ENCODE results near the gene ENOSF1. TPM values are rescaled to one million over a fixed set of nuclear protein-coding genes. Genes with fewer than 3 reads are reported as not detected.

The ENOSF1 gene
- total and polyA plus RNA-seq, 2 of the 13 experiments (the other 11 are each of a cell fraction or from before 2014, with no cell fraction given), result 37.6 to 40.1 TPM

GRCh38 chr18:712401-713134, at the start of gene ENOSF1 (continued):
- TF ChIP-seq, protein P1, sequence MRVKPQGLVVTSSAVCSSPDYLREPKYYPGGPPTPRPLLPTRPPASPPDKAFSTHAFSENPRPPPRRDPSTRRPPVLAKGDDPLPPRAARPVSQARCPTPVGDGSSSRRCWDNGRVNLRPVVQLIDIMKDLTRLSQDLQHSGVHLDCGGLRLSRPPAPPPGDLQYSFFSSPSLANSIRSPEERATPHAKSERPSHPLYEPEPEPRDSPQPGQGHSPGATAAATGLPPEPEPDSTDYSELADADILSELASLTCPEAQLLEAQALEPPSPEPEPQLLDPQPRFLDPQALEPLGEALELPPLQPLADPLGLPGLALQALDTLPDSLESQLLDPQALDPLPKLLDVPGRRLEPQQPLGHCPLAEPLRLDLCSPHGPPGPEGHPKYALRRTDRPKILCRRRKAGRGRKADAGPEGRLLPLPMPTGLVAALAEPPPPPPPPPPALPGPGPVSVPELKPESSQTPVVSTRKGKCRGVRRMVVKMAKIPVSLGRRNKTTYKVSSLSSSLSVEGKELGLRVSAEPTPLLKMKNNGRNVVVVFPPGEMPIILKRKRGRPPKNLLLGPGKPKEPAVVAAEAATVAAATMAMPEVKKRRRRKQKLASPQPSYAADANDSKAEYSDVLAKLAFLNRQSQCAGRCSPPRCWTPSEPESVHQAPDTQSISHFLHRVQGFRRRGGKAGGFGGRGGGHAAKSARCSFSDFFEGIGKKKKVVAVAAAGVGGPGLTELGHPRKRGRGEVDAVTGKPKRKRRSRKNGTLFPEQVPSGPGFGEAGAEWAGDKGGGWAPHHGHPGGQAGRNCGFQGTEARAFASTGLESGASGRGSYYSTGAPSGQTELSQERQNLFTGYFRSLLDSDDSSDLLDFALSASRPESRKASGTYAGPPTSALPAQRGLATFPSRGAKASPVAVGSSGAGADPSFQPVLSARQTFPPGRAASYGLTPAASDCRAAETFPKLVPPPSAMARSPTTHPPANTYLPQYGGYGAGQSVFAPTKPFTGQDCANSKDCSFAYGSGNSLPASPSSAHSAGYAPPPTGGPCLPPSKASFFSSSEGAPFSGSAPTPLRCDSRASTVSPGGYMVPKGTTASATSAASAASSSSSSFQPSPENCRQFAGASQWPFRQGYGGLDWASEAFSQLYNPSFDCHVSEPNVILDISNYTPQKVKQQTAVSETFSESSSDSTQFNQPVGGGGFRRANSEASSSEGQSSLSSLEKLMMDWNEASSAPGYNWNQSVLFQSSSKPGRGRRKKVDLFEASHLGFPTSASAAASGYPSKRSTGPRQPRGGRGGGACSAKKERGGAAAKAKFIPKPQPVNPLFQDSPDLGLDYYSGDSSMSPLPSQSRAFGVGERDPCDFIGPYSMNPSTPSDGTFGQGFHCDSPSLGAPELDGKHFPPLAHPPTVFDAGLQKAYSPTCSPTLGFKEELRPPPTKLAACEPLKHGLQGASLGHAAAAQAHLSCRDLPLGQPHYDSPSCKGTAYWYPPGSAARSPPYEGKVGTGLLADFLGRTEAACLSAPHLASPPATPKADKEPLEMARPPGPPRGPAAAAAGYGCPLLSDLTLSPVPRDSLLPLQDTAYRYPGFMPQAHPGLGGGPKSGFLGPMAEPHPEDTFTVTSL (CRISPR knock-in tag; IDR thresholded peaks at IDR 0.05; ENCODE audit: borderline replicate concordance), result peak; percentile 60; the same call in 1 of the 2 replicates
- TF ChIP-seq ZNF770 (CRISPR knock-in tag; IDR thresholded peaks at IDR 0.05) (peak; percentile 39; the same call in 1 of the 2 replicates), SRSF1 (optimal IDR thresholded peaks at IDR 0.05; ENCODE audit: low read depth, low read length) (no peak), THYN1 (CRISPR knock-in tag; IDR thresholded peaks at IDR 0.05; ENCODE audit: borderline replicate concordance, low read depth) (no peak), JUNB (CRISPR knock-in tag; IDR thresholded peaks at IDR 0.05; ENCODE audit: borderline replicate concordance) (no peak), ZNF546 (CRISPR knock-in tag; conservative IDR thresholded peaks at IDR 0.05) (peak; percentile 87), GFI1 (CRISPR knock-in tag; IDR thresholded peaks at IDR 0.05; ENCODE audit: borderline replicate concordance) (no peak; the same call in 1 of the 2 replicates), ZNF549 (CRISPR knock-in tag; IDR thresholded peaks at IDR 0.05) (no peak), STAT5B (CRISPR knock-in tag; IDR thresholded peaks at IDR 0.05) (no peak), GATA4 (IDR thresholded peaks at IDR 0.05; ENCODE audit: borderline replicate concordance, low read depth) (no peak), ZNF496 (CRISPR knock-in tag; IDR thresholded peaks at IDR 0.05; ENCODE audit: insufficient replicate concordance) (no peak), ZNF652 (CRISPR knock-in tag; IDR thresholded peaks at IDR 0.05; ENCODE audit: borderline replicate concordance, low read depth) (no peak), ZNF558 (CRISPR knock-in tag; IDR thresholded peaks at IDR 0.05; ENCODE audit: borderline replicate concordance) (no peak; the same call in 1 of the 2 replicates), IKZF4 (CRISPR knock-in tag; IDR thresholded peaks at IDR 0.05; ENCODE audit: borderline replicate concordance, low read depth, not compliant biosample characterization) (peak; percentile 88), STAT6 (CRISPR knock-in tag; IDR thresholded peaks at IDR 0.05; ENCODE audit: borderline replicate concordance) (no peak), CBX2 (IDR thresholded peaks at IDR 0.05; ENCODE audit: low read depth, low read length) (no peak), CBX2 (CRISPR knock-in tag; IDR thresholded peaks at IDR 0.05; ENCODE audit: low read depth) (no peak), ZNF607 (CRISPR knock-in tag; IDR thresholded peaks at IDR 0.05; ENCODE audit: borderline replicate concordance) (peak; percentile 98)

Measured in HepG2 (cell line).